ENCODE measurements around the gene SRP54.
"Not testable (repeated sequence)": the region's sequence is repeated elsewhere in the genome, so short reads cannot be mapped to it uniquely, and the experiment has no call there.

The SRP54 gene

GRCh38 chr14:35050652-35051051, 67.9 kb downstream of the SRP54 start:
- Mint-ChIP-seq H3K27ac (no peak overlapping the region), H3K4me3 (no peak overlapping the region), H3K36me3 (ENCODE audit: low read depth) (peaks cover 12% of the 10 kb centered on the region), H3K9me3 (no peaks in the 10 kb centered on the region), H3K4me1 (peaks cover 13% of the 10 kb centered on the region), H3K27me3 (ENCODE audit: low read depth, poor library complexity) (no peaks in the 10 kb centered on the region)
- DNase-seq = no peak
- TF ChIP-seq CTCF (IDR thresholded peaks at IDR 0.05) = no peak

- Mint-ChIP-seq H3K4me3 (no peak overlapping the region), H3K36me3 (ENCODE audit: low read depth) (peaks cover 18% of the 10 kb centered on the region), H3K27ac (no peak overlapping the region), H3K27me3 (ENCODE audit: low read depth, poor library complexity) (no peaks in the 10 kb centered on the region), H3K9me3 (no peaks in the 10 kb centered on the region), H3K4me1 (peaks cover 10% of the 10 kb centered on the region)
- no peak for TF ChIP-seq CTCF (IDR thresholded peaks at IDR 0.05)
- DNase-seq = no peak
Measured at GRCh38 chr14:35051796-35052195, 69.0 kb downstream of the SRP54 start.

- Mint-ChIP-seq H3K27ac (no peak overlapping the region), H3K4me1 (peaks cover 8% of the 10 kb centered on the region), H3K4me3 (no peak overlapping the region), H3K27me3 (ENCODE audit: low read depth, poor library complexity) (no peaks in the 10 kb centered on the region), H3K9me3 (no peaks in the 10 kb centered on the region), H3K36me3 (ENCODE audit: low read depth) (peaks cover 24% of the 10 kb centered on the region)
- TF ChIP-seq CTCF (IDR thresholded peaks at IDR 0.05) = no peak
- DNase-seq = no peak
Measured at GRCh38 chr14:35052637-35053036, 69.8 kb downstream of the SRP54 start.

GRCh38 chr14:35061113-35061791, 78.5 kb downstream of the SRP54 start:
- not testable (repeated sequence) for DNase-seq; H3K4me3 Mint-ChIP-seq; H3K27ac Mint-ChIP-seq; H3K27me3 Mint-ChIP-seq (ENCODE audit: low read depth, poor library complexity); H3K4me1 Mint-ChIP-seq; H3K9me3 Mint-ChIP-seq
- H3K36me3 Mint-ChIP-seq (ENCODE audit: low read depth) = peaks cover 48% of the 10 kb centered on the region

GRCh38 chr14:35065731-35066130, 82.9 kb downstream of the SRP54 start:
- not testable (repeated sequence) for H3K4me1 Mint-ChIP-seq; H3K9me3 Mint-ChIP-seq; DNase-seq; H3K27ac Mint-ChIP-seq; H3K27me3 Mint-ChIP-seq (ENCODE audit: low read depth, poor library complexity); H3K4me3 Mint-ChIP-seq
- peaks cover 45% of the 10 kb centered on the region for H3K36me3 Mint-ChIP-seq (ENCODE audit: low read depth)

- H3K9me3 Mint-ChIP-seq = no peaks in the 10 kb centered on the region
- no peak overlapping the region for H3K4me3 Mint-ChIP-seq
- DNase-seq = no peak
- H3K4me1 Mint-ChIP-seq = no peaks in the 10 kb centered on the region
- no peak for TF ChIP-seq CTCF (IDR thresholded peaks at IDR 0.05)
- H3K27me3 Mint-ChIP-seq (ENCODE audit: low read depth, poor library complexity) = no peaks in the 10 kb centered on the region
- H3K36me3 Mint-ChIP-seq (ENCODE audit: low read depth) = peaks cover 66% of the 10 kb centered on the region
- no peak overlapping the region for H3K27ac Mint-ChIP-seq
Measured at GRCh38 chr14:35068238-35069012, 85.6 kb downstream of the SRP54 start.

- DNase-seq = no peak
- Mint-ChIP-seq H3K4me3 (no peak overlapping the region), H3K27ac (no peak overlapping the region), H3K9me3 (no peaks in the 10 kb centered on the region), H3K27me3 (ENCODE audit: low read depth, poor library complexity) (no peaks in the 10 kb centered on the region), H3K4me1 (no peaks in the 10 kb centered on the region), H3K36me3 (ENCODE audit: low read depth) (peaks cover 80% of the 10 kb centered on the region)
- TF ChIP-seq CTCF (IDR thresholded peaks at IDR 0.05) = no peak
Measured at GRCh38 chr14:35072226-35072625, 89.4 kb downstream of the SRP54 start.

All from nephron progenitor cell (in vitro differentiated cells).